Ectodermal cell (in vitro differentiated cells): ENCODE measurements around the gene TPSAB1.

Source experiments
- H3K27ac ChIP-seq: 2 replicates; pipeline ENCODE4 v1.7.0; 2013; ENCODE audit warnings: mild to moderate bottlenecking, low read depth, low read length; ENCODE audit not compliant: insufficient read depth, poor library complexity, severe bottlenecking
- H3K27me3 ChIP-seq: 2 replicates; pipeline ENCODE4 v1.7.0; 2013; ENCODE audit warnings: mild to moderate bottlenecking, low read length; ENCODE audit not compliant: insufficient read depth, control insufficient read depth, poor library complexity, severe bottlenecking
- H3K36me3 ChIP-seq: one replicate; pipeline ENCODE4 v1.7.0; 2013; ENCODE audit warnings: low read length; ENCODE audit not compliant: control insufficient read depth, insufficient read depth
- H3K4me1 ChIP-seq: one replicate; pipeline ENCODE4 v1.7.0; 2013; ENCODE audit warnings: low read length; ENCODE audit not compliant: control insufficient read depth, insufficient read depth
- H3K4me3 ChIP-seq: 2 replicates; pipeline ENCODE4 v1.7.0; 2013; ENCODE audit warnings: low read depth, low read length, control low read depth; ENCODE audit not compliant: insufficient read depth
- H3K9me3 ChIP-seq: 2 replicates; pipeline ENCODE4 v1.7.0; 2013; ENCODE audit warnings: mild to moderate bottlenecking, low read length, moderate library complexity; ENCODE audit not compliant: control insufficient read depth
- WGBS, 2 experiments: methylation state at CpG; one replicate each; pipeline ENCODE4 v1.1.7; 2013; ENCODE audit warnings: missing lambda C conversion rate in 2 of 2; 5-methylcytosine and 5-hydroxymethylcytosine counted together

Gene TPSAB1

GRCh38 chr16:1209081-1209480 lies 31.4 kb upstream of the TPSAB1 start:
- no peaks in the 10 kb centered on the region for H3K4me1 ChIP-seq
- H3K27ac ChIP-seq = no peak overlapping the region
- peaks cover 11% of the 10 kb centered on the region for H3K36me3 ChIP-seq
- H3K4me3 ChIP-seq = no peak overlapping the region
- 95 to 96% methylated on average over 43 of the region's 43 CpGs for WGBS, 2 experiments
- no peaks in the 10 kb centered on the region for H3K9me3 ChIP-seq
- no peaks in the 10 kb centered on the region for H3K27me3 ChIP-seq

- Histone ChIP-seq H3K36me3 (peaks cover 18% of the 10 kb centered on the region), H3K4me1 (no peaks in the 10 kb centered on the region), H3K27ac (no peak overlapping the region), H3K9me3 (no peaks in the 10 kb centered on the region), H3K27me3 (no peaks in the 10 kb centered on the region), H3K4me3 (no peak overlapping the region)
- 95% methylated on average over 22 to 23 of the region's 23 CpGs for whole genome bisulfite sequencing, 2 experiments
These were observed 30.0 kb upstream of the TPSAB1 start for GRCh38 chr16:1210461-1210860.

GRCh38 chr16:1211451-1212268 lies 28.8 kb upstream of the TPSAB1 start:
- Histone ChIP-seq H3K36me3 (peaks cover 18% of the 10 kb centered on the region), H3K4me1 (no peaks in the 10 kb centered on the region), H3K27ac (no peak overlapping the region), H3K27me3 (no peaks in the 10 kb centered on the region), H3K9me3 (no peaks in the 10 kb centered on the region), H3K4me3 (no peak overlapping the region)
- WGBS, 2 experiments = 96 to 97% methylated on average over 65 of the region's 65 CpGs

GRCh38 chr16:1212616-1213194 lies 27.8 kb upstream of the TPSAB1 start:
- WGBS, 2 experiments = 96 to 97% methylated on average over 40 of the region's 40 CpGs
- Histone ChIP-seq H3K4me3 (no peak overlapping the region), H3K27me3 (no peaks in the 10 kb centered on the region), H3K9me3 (no peaks in the 10 kb centered on the region), H3K4me1 (no peaks in the 10 kb centered on the region), H3K27ac (no peak overlapping the region), H3K36me3 (peaks cover 18% of the 10 kb centered on the region)

GRCh38 chr16:1213231-1213630 lies 27.3 kb upstream of the TPSAB1 start:
- Histone ChIP-seq H3K27ac (no peak overlapping the region), H3K4me1 (no peaks in the 10 kb centered on the region), H3K4me3 (no peak overlapping the region), H3K27me3 (no peaks in the 10 kb centered on the region), H3K9me3 (no peaks in the 10 kb centered on the region), H3K36me3 (peaks cover 18% of the 10 kb centered on the region)
- WGBS, 2 experiments = 95 to 96% methylated on average over 8 of the region's 8 CpGs

GRCh38 chr16:1213796-1214372 lies 26.6 kb upstream of the TPSAB1 start:
- Histone ChIP-seq H3K4me3 (no peak overlapping the region), H3K27me3 (no peaks in the 10 kb centered on the region), H3K27ac (no peak overlapping the region), H3K36me3 (peaks cover 18% of the 10 kb centered on the region), H3K4me1 (no peaks in the 10 kb centered on the region), H3K9me3 (no peaks in the 10 kb centered on the region)
- 93% methylated on average over 25 of the region's 25 CpGs for WGBS, 2 experiments

DNA sequence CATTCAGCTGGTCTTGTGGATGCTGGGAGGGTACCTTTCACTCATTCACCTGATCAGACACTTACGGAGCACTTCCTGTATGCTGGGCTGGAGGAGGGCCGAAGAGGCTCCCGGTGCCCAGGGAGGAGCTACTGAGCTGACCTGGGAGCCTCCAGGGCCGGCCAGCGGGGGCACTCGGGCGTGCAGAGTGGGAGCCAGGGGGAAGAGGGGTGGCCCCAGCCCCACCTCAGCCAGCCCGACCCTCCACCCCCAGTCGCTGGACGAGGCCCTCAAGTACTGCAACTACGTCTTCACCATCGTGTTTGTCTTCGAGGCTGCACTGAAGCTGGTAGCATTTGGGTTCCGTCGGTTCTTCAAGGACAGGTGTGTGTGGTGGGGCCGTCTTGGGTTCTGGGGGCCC lies 25.8 kb upstream of the TPSAB1 start:
- no peak overlapping the region for H3K27ac ChIP-seq
- no peaks in the 10 kb centered on the region for H3K4me1 ChIP-seq
- no peaks in the 10 kb centered on the region for H3K9me3 ChIP-seq
- 94 to 96% methylated on average over 16 of the region's 16 CpGs for WGBS, 2 experiments
- H3K4me3 ChIP-seq = no peak overlapping the region
- H3K36me3 ChIP-seq = peaks cover 18% of the 10 kb centered on the region
- H3K27me3 ChIP-seq = no peaks in the 10 kb centered on the region

DNA sequence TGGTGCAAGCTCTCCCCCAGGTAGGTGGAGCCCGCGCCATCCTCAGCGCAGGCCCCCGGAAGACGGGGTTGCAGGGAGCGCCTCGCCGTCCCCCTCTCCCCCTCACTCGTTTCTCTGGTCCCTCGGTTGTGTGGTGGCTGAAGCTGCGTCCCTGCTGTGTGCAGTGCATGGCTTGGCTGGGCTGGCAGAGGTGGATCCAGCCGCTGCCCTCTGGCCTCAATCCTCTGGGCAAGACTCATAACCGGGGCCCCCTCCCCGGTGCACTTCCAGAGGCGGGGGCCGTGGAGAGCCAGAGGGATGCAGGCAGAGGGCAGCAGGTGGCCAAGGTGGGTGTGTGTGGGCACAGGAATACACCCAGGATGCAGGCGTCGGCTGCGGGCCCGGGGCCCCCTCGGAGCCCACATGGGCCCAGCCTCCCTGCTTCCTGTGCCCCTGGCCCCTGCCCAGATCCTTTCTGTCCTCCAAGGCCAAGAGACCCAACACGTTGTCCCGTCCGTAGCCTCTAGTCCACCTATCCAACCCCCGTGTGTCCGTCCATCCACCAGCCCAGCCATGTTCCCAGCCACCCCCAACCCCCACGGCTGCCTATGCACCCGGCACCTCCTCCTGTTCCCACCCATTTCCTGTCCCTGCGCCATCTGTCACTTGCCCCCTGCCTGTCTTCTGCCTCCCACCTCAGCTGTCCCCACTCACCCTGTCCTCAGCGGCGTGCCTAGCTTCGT lies 24.8 kb upstream of the TPSAB1 start:
- WGBS, 2 experiments = 92 to 93% methylated on average over 32 of the region's 32 CpGs
- H3K36me3 ChIP-seq = peaks cover 18% of the 10 kb centered on the region

DNA sequence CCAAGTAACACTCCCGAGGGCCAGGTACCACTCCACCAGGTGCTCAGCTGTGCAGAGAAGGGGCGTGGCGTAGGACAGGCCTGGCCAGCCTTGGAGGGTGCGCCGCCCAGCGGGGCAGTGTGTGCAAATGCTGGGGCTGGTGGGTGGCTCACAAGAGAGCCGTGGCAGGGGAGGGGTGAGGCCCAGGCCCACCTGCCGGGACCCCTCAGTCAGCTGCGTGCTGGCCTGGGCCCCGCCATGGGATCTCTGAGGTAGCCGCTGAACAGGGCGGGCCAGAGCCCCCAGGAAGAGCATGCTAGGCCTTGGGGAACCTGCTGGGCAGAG lies 24.2 kb upstream of the TPSAB1 start:
- no peaks in the 10 kb centered on the region for H3K4me1 ChIP-seq
- H3K9me3 ChIP-seq = no peaks in the 10 kb centered on the region
- no peaks in the 10 kb centered on the region for H3K27me3 ChIP-seq
- H3K4me3 ChIP-seq = no peak overlapping the region
- 90% methylated on average over 12 of the region's 12 CpGs for WGBS, 2 experiments
- H3K36me3 ChIP-seq = peaks cover 18% of the 10 kb centered on the region
- no peak overlapping the region for H3K27ac ChIP-seq

More for the DNA sequence above, 24.8 kb upstream of the TPSAB1 start:
- H3K9me3 ChIP-seq = no peaks in the 10 kb centered on the region
- no peaks in the 10 kb centered on the region for H3K4me1 ChIP-seq
- H3K27me3 ChIP-seq = no peaks in the 10 kb centered on the region
- H3K4me3 ChIP-seq = no peak overlapping the region
- H3K27ac ChIP-seq = no peak overlapping the region
